PC-3 (cell line): Measurements from ENCODE around the gene AHCYL2.

Experiments
- CTCF ChIP-seq: fragments of 300-600 bp; sonication (generic); conservative IDR thresholded peaks from 2 replicates; pipeline ENCODE4 v1.5.1; 2017; ENCODE audit warnings: antibody characterized with exemption, low read depth, mild to moderate bottlenecking, low read length
- EZH2 ChIP-seq: fragments of 300-600 bp; sonication (generic); IDR thresholded peaks from one replicate; pipeline ENCODE4 v1.6.1; 2017; ENCODE audit warnings: antibody characterized with exemption, mild to moderate bottlenecking, low read length; ENCODE audit not compliant: unreplicated experiment
- EZH2phosphoT487 ChIP-seq: fragments of 300-600 bp; sonication (generic); IDR thresholded peaks from 2 replicates; pipeline ENCODE4 v1.6.1; 2018; ENCODE audit warnings: mild to moderate bottlenecking, antibody characterized with exemption, low read length, borderline replicate concordance

GRCh38 chr7:129285111-129285510, 60.3 kb downstream of the AHCYL2 start:
- TF ChIP-seq EZH2 (no peak), CTCF (no peak), EZH2phosphoT487 (no peak)
